GM12873 (cell line): ENCODE results near the gene RUNDC1.

Experiments
- CTCF ChIP-seq: IDR thresholded peaks from 2 replicates; pipeline ENCODE4 v1.5.1; 2012; ENCODE audit warnings: low read depth, mild to moderate bottlenecking, moderate library complexity, low read length, control low read depth; ENCODE audit not compliant: insufficient read depth; ENCODE audit errors: missing control alignments

The RUNDC1 gene

GRCh38 chr17:42980274-42980765 lies at the start of gene RUNDC1:
Gene RUNDC1, plus strand, starts transcription at chr17:42980565. Its CDS starts 12 bp downstream, at chr17:42980577.
- TF ChIP-seq CTCF = no peak

GRCh38 chr17:42937712-42938596 lies 42.4 kb upstream of the RUNDC1 start:
- TF ChIP-seq CTCF = peak; percentile 58

- TF ChIP-seq CTCF = no peak
Observed at GRCh38 chr17:42944211-42944610, 36.2 kb upstream of the RUNDC1 start.

GRCh38 chr17:42946812-42947211 lies 33.6 kb upstream of the RUNDC1 start:
- TF ChIP-seq CTCF = no peak

- TF ChIP-seq CTCF = no peak
Observed at GRCh38 chr17:42950044-42950783, 30.2 kb upstream of the RUNDC1 start.

GRCh38 chr17:42953669-42954068 lies 26.7 kb upstream of the RUNDC1 start:
- TF ChIP-seq CTCF = no peak
